Cardiac muscle cell (in vitro differentiated cells and primary cell): ENCODE results near the gene ASPSCR1. TPM values are rescaled to one million over a fixed set of nuclear protein-coding genes. Genes with fewer than 3 reads are reported as not detected.

Experiments
- DNase-seq, 2 donors: peaks; one replicate each; pipeline versions ENCODE4 v3.0.0 to v3.0.0-alpha.2; 2010 to 2017; ENCODE audit warnings: low read depth in 1 of 2, low spot score in 1 of 2
- H3K27ac ChIP-seq: fragments of 200-600 bp; sonication (generic); 2 replicates; pipeline ENCODE4 v1.5.1; 2016
- H3K27me3 ChIP-seq: fragments of 200-600 bp; sonication (generic); 2 replicates; pipeline ENCODE4 v1.6.0; 2016; ENCODE audit warnings: control low read depth
- H3K36me3 ChIP-seq: fragments of 200-600 bp; sonication (generic); 2 replicates; pipeline ENCODE4 v1.5.1; 2016; ENCODE audit warnings: control low read depth
- H3K4me1 ChIP-seq: fragments of 200-600 bp; sonication (generic); 2 replicates; pipeline ENCODE4 v1.8.1; 2017; ENCODE audit warnings: low read depth, mild to moderate bottlenecking, mixed run types
- H3K4me3 ChIP-seq: fragments of 200-600 bp; sonication (generic); 2 replicates; pipeline ENCODE4 v1.5.1; 2016; ENCODE audit warnings: mild to moderate bottlenecking
- H3K9me3 ChIP-seq: fragments of 200-600 bp; sonication (generic); 2 replicates; pipeline ENCODE4 v1.5.1; 2017; ENCODE audit warnings: low read depth, mild to moderate bottlenecking, control low read depth
- polyA plus RNA-seq: library from polyadenylated mRNA; unstranded; fragments of >200 nt; fragmentation: Nextera tagmentation; extraction: Ambion mirVana; gene quantifications from 2 replicates; pipeline ENCODE4 v1.2.1, GENCODE V29; 2016
- total RNA-seq: library from RNA; depleted of rRNA; stranded (reverse); fragments of >200 nt; gene quantifications from 2 replicates; pipeline ENCODE4 v1.2.3, GENCODE V29; 2016
- TF ChIP-seq, protein P1 (sequence below): IDR thresholded peaks from 2 replicates; pipeline ENCODE4 v1.5.1; 2012; ENCODE audit warnings: low read depth, mild to moderate bottlenecking, low read length

The ASPSCR1 gene
- total and polyA plus RNA-seq, 2 experiments from 2014 or later: 48.5 to 74.0 TPM

DNA sequence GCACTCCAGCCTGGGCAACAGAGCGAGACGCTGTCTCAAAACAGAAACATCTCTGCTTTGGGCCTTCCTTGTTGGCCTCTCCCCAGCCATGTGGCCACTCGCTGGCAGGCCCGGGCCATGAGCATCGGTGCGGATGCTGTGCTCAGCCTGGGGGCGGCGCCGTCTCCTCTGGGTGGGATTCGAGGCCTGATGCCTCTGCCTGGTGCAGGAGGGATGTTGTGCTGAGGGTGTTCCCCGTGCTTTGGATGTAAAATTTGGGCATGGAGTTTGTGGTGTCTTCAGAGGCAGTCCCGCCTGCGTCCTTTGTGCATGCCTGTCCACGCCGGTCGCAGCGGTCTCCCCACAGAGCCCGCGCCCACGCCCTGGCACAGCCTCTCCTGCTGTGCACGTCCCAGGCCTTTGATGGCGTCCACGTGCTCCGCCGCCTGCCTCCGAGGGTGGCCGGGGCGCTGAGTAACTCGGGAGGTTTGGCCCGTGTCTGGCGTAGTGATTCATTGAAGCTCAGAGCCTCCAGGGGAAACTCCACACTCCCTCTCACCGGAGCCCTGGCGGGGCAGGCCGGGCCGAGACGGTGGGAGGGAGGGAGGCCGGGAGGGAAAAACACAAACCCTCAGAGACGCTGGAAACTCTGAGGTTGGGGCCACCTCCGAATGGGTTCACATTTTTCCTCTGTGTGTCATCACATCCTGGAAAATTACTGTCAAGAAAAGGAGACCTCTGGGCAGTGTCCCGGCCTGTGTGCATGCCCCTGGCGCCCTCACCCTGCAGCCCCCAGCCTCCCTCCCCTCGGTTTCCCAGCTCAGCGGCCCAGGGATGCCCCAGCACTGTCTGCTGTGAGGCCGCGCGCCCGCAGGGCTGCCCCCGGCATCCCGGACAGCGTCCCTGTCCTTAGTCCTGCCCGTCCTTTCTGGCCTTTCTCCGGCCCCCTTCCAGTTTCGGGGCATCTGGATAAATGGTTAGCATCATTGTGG, 26.3 kb downstream of the ASPSCR1 start:
- TF ChIP-seq, protein P1, sequence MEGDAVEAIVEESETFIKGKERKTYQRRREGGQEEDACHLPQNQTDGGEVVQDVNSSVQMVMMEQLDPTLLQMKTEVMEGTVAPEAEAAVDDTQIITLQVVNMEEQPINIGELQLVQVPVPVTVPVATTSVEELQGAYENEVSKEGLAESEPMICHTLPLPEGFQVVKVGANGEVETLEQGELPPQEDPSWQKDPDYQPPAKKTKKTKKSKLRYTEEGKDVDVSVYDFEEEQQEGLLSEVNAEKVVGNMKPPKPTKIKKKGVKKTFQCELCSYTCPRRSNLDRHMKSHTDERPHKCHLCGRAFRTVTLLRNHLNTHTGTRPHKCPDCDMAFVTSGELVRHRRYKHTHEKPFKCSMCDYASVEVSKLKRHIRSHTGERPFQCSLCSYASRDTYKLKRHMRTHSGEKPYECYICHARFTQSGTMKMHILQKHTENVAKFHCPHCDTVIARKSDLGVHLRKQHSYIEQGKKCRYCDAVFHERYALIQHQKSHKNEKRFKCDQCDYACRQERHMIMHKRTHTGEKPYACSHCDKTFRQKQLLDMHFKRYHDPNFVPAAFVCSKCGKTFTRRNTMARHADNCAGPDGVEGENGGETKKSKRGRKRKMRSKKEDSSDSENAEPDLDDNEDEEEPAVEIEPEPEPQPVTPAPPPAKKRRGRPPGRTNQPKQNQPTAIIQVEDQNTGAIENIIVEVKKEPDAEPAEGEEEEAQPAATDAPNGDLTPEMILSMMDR: no peak
- no peaks in the 10 kb centered on the region for H3K4me1 ChIP-seq
- H3K27ac ChIP-seq: no peak overlapping the region
- H3K4me3 ChIP-seq: no peak overlapping the region
- DNase-seq: peak in 1 of 2 donors; percentile 96
- H3K9me3 ChIP-seq: no peaks in the 10 kb centered on the region
- no peaks in the 10 kb centered on the region for H3K36me3 ChIP-seq
- H3K27me3 ChIP-seq: no peaks in the 10 kb centered on the region

DNA sequence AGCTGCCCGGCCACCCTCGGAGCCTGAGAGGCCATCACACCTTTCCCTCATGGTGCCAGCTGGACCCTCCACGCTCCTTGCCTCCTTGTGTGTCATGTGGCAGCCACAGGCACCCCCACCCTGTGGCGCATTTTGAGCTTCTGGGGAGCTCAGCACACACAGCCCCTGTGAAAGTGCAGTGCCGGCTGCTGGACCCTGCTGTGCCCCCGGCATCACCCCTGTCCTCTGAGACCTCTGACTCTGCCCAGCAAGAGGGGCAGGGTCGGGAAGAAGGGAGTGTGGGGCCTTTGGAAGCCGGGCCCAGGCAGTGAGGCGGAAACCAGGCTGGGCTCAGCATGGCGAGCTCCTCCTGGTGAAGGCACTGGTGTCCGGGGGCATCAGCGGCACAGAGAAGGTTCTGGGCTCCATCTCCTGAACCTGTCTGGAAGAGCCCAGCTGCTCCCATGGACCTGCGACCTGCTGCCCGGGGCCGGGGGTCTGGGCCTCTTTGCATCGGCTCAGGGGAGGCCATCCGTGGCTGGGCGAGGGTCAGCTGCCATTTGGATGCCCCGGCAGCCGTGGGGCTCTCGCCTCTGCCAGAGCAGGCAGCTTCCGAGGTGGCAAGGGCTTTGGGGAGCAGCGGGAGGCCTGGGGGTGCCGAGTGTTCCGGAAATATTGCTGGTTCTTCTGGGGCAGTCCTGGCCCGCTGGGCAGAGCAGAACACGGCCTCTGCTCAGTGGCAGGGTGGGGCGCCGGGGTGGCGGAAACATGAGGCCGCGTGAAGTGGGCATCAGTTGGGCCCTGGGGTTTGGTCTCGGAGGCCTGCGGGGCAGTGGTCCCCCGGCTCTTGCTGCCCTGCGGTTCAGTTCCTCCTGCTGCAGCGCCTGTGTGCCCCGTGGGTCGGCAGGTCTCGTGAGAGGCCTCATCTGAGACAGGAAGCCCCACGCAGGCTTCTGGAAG, 27.4 kb downstream of the ASPSCR1 start:
- no peak overlapping the region for H3K4me3 ChIP-seq
- H3K27me3 ChIP-seq: no peaks in the 10 kb centered on the region
- H3K4me1 ChIP-seq: no peaks in the 10 kb centered on the region
- no peak for DNase-seq
- TF ChIP-seq, protein P1: no peak
- H3K36me3 ChIP-seq: no peaks in the 10 kb centered on the region
- H3K27ac ChIP-seq: no peak overlapping the region
- H3K9me3 ChIP-seq: no peaks in the 10 kb centered on the region

DNA sequence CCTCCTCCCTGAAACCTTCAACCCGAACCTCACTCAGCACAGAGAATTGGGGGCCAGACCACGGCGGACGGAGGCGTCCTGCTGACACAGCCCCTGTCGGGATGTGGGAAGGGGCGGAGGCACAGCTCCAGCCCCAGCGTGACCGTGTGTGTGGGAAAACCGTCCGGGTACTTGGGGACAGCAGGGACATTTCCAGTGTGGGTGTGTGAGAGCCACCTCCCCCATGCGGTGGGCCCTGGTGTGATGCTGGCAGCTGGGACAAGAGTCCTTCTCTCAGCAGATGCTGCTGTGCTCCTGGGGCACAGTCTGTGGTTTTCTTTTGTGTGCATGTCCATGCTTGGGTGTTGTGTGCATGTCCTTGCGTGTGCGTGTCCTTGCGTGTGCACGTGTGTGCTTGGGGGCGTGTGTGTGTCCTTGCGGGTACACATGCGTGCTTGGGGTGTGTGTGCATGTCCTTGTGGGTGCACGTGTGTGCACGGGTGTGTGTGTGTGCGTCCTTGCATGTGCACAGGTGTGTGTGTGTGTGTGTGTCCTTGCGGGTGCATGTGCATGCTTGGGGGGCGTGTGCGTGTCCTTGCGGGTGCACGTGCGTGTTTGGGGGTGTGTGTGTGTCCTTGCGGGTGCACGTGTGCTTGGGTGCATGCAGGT, 28.4 kb downstream of the ASPSCR1 start:
- no peaks in the 10 kb centered on the region for H3K4me1 ChIP-seq
- H3K27ac ChIP-seq: no peak overlapping the region
- no peaks in the 10 kb centered on the region for H3K27me3 ChIP-seq
- H3K9me3 ChIP-seq: no peaks in the 10 kb centered on the region
- no peaks in the 10 kb centered on the region for H3K36me3 ChIP-seq
- DNase-seq: no peak
- H3K4me3 ChIP-seq: no peak overlapping the region
- TF ChIP-seq, protein P1: no peak

DNA sequence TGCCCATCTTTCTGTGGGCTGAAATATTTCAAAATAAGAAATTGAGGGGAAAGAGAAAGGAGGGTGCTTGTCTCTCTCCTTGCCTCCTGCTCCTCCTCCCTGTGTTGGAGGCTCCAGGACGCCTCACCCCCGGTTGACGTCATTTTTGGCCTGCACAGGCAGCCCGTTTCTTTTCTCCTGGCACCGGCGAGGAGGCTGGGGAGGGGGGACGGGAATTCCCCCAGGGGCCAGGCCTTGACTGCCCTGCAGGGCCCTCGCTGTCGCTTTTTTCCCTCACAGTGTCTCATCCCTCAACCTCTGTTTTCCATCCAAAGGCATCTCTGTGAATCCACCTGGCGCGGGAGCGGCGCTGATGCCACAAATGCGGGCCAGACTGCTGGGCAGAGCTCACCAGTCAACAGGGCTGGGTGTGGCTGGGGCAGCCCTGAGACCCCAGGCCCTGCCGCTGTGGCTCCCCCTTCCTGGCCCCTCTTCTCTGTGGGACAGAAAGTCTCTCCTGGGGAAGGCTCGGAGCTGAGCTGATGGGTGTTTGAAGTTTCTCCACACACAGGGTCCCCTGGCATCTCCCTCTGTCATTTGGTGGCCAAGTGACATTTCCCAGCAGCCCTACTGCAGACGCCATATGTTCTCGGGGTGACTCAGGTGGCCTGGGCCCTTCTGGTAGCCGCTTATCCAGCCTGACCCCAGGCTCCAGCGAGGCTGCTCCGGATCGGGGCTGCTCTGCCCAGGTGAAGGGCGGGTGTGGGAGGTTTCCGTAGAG, 29.2 kb downstream of the ASPSCR1 start:
- no peaks in the 10 kb centered on the region for H3K9me3 ChIP-seq
- TF ChIP-seq, protein P1: no peak
- H3K4me1 ChIP-seq: no peaks in the 10 kb centered on the region
- DNase-seq: peak in 1 of 2 donors; percentile 74
- H3K27ac ChIP-seq: no peak overlapping the region
- H3K4me3 ChIP-seq: no peak overlapping the region
- H3K27me3 ChIP-seq: no peaks in the 10 kb centered on the region
- no peaks in the 10 kb centered on the region for H3K36me3 ChIP-seq

DNA sequence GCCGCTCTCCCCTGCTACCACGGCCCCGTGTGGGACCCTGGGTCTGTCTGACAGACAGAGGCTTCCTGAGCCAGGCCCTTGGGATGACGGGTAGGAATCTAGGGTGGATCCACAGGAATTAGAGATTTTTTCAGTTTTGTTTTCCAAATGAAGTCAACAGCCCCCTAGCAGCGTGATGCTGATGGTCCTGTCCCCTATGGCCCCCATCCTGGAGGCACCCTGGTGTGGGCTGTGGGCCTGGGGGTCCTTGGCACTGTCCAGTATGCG, 29.7 kb downstream of the ASPSCR1 start:
- Histone ChIP-seq H3K9me3 (no peaks in the 10 kb centered on the region), H3K27ac (no peak overlapping the region), H3K27me3 (no peaks in the 10 kb centered on the region), H3K4me3 (no peak overlapping the region), H3K36me3 (no peaks in the 10 kb centered on the region), H3K4me1 (peaks cover under 1% of the 10 kb centered on the region)
- no peak for DNase-seq
- TF ChIP-seq, protein P1: no peak
